HEK293T (cell line): ENCODE data around the gene COBLL1.

Source experiments
- BHLHE40 ChIP-seq: fragments of 450-650 bp; IDR thresholded peaks from 2 replicates; pipeline ENCODE4 v1.6.1; 2016; ENCODE audit warnings: mild to moderate bottlenecking, moderate library complexity, borderline replicate concordance
- FOXA1 ChIP-seq: fragments of 450-650 bp; IDR thresholded peaks from 2 replicates; pipeline ENCODE4 v1.6.1; 2016; ENCODE audit warnings: mild to moderate bottlenecking
- TARDBP ChIP-seq: fragments of 450-650 bp; IDR thresholded peaks from 2 replicates; pipeline ENCODE4 v1.6.1; 2016
- TF ChIP-seq, protein P1 (sequence below): fragments of 450-650 bp; IDR thresholded peaks from 2 replicates; pipeline ENCODE4 v1.6.1; 2016

GRCh38 chr2:164754157-164755093, 87.2 kb downstream of the COBLL1 start:
- TF ChIP-seq, protein P1, sequence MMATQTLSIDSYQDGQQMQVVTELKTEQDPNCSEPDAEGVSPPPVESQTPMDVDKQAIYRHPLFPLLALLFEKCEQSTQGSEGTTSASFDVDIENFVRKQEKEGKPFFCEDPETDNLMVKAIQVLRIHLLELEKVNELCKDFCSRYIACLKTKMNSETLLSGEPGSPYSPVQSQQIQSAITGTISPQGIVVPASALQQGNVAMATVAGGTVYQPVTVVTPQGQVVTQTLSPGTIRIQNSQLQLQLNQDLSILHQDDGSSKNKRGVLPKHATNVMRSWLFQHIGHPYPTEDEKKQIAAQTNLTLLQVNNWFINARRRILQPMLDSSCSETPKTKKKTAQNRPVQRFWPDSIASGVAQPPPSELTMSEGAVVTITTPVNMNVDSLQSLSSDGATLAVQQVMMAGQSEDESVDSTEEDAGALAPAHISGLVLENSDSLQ: no peak
- TF ChIP-seq BHLHE40: no peak
- TF ChIP-seq FOXA1: no peak
- TF ChIP-seq TARDBP: no peak
